SW480 (cell line): ENCODE results near the gene TXNRD1.
"Not testable (repeated sequence)": the region's sequence is repeated elsewhere in the genome, so short reads cannot be mapped to it uniquely, and the experiment has no call there.

Experiments used
- DNase-seq: peaks from one replicate; pipeline ENCODE4 v3.0.0-alpha.2; 2016; ENCODE audit warnings: low spot score

Gene TXNRD1

GRCh38 chr12:104372721-104373335 lies 157.2 kb downstream of the TXNRD1 start:
- DNase-seq: no peak

DNA sequence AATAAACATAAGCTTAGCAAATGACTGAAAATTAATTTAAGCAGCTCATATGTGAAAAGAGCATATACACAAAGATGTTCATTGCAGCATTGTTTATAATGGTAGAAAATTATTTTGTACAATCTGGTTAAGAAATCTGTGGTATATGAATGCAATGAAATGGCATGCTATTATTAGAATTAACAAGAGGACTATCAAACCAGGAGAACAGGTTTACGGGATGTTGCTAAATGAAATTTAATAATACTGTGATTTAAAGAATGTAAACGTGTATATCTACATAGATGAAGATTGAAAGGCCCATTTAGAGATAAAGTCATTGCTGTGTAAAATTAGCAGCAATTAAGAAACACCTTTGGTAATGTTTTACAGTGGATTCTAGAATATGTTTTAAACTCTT lies 158.5 kb downstream of the TXNRD1 start:
- no peak for DNase-seq

GRCh38 chr12:104374806-104375205 lies 159.2 kb downstream of the TXNRD1 start:
- DNase-seq: no peak

GRCh38 chr12:104375775-104376174 lies 160.2 kb downstream of the TXNRD1 start:
- DNase-seq: no peak

DNA sequence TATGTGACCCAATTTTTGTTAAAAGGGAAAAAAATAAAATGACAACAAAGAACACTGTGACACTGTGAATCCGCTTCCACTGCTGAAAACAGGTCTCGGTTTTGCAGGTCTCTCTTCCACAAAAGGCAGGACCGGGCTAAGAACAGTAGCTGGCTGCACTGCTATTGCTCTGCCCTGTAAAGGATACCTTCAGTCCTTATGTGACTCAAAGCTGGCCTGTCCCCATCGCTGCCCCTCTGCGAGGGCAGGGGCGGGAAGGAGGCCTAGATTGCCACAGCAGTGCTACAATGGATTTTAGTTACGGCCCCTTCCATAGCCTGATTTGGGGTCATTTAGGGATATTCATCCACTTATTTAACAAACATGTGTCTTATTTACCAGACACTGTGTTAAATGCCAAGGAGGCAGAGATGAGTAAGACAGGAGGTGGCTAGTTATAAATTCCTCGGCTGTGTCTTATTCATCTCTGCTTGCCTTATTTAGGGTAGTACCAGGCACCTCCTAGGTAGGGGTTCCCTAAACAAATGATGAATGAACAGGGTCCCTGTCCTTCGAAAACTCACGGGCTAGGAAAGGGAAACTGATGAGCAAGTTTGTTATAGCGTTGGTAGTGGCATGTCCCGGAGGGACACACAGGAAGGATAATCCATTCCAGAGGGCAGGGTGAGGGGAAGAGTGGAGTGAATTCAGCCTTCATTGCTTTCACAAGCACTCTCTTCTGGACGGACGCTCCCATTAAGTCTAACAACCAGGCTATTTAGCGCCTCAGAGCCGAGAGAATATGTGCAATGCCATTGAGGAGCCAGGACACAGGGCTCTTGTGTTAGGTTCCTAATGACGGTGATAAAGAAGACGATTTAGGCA lies 161.3 kb downstream of the TXNRD1 start:
- DNase-seq: no peak

- DNase-seq: no peak
Measured at GRCh38 chr12:104377514-104377812, 161.9 kb downstream of the TXNRD1 start.

- no peak for DNase-seq
Measured at GRCh38 chr12:104378427-104378826, 162.8 kb downstream of the TXNRD1 start.

- no peak for DNase-seq
Measured at GRCh38 chr12:104381341-104381730, 165.8 kb downstream of the TXNRD1 start.

GRCh38 chr12:104381731-104382480 lies 166.3 kb downstream of the TXNRD1 start:
- peak; percentile 75 for DNase-seq

GRCh38 chr12:104384141-104384880 lies 168.7 kb downstream of the TXNRD1 start:
- DNase-seq: peak; percentile 35

- no peak for DNase-seq
Measured at GRCh38 chr12:104385510-104385909, 169.9 kb downstream of the TXNRD1 start.

DNA sequence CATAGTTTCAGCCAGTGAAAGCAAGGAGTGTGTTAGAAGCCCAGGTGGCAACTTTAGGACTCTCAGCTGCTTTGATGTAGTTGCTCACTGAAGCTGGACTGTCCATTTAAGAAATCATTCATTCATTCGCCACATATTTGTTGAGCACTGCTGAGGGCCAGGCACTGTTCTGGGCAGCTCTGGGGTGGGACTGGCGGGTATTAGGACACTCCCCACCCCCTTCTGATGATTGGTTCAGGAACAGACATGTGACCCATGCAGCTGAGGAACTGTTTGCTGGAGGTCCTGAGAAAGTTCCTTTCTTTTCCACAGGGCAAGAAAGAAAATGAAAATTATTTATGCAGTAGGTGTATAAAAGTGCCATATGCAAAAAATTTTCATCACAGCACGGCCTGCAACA lies 170.9 kb downstream of the TXNRD1 start:
- DNase-seq: no peak

DNA sequence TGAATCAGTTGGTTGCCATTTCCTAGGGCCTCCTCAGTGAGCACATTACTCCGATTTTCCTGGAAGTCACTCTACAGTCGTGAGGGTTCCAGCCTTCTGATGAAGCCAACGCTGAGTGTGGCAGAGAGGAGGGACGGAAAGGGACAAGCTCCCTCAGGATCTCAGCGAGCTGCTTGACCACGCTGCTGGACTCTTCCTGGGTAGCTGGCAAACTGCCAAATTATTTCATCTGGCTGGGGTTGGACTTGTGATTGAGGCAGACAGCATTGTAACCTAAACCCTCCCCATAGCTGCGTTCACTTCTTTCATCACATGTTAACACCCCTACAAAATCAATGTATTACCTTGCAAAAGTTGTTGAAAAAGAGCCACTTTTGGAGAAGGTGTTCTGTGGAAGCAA lies 171.6 kb downstream of the TXNRD1 start:
- no peak for DNase-seq

DNA sequence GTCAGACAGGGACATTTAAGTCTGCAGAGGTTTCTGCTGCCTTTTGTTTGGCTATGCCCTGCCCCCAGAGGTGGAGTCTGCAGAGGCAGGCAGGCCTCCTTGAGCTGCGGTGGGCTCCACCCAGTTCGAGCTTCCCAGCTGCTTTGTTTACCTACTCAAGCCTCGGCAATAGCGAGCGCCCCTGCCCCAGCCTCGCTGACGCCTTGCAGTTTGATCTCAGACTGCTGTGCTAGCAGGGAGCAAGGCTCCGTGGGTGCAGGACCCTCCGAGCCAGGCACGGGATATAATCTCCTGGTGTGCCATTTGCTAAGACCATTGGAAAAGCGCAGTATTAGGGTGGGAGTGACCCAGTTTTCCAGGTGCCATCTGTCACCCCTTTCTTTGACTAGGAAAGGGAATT lies 178.5 kb downstream of the TXNRD1 start:
- DNase-seq: not testable (repeated sequence)
